GM20431 (cell line): ENCODE measurements around the gene ZNF674.
"Not testable (repeated sequence)": the region's sequence is repeated elsewhere in the genome, so short reads cannot be mapped to it uniquely, and the experiment has no call there.

Experiments
- in situ Hi-C: fragments of 300-500 bp; cut with MseI, MboI; formaldehyde crosslinking; loops from one replicate; pipeline ENCODE4 v1.15.0; 2020; ENCODE audit warnings: low sequenced_read_pairs; ENCODE audit not compliant: unreplicated experiment

Gene ZNF674

GRCh38 chrX:46571423-46572339, 26.5 kb upstream of the ZNF674 start:
- in situ Hi-C loops = no loop called here

GRCh38 chrX:46569621-46570020, 24.4 kb upstream of the ZNF674 start:
- in situ Hi-C loops = no loop called here

DNA sequence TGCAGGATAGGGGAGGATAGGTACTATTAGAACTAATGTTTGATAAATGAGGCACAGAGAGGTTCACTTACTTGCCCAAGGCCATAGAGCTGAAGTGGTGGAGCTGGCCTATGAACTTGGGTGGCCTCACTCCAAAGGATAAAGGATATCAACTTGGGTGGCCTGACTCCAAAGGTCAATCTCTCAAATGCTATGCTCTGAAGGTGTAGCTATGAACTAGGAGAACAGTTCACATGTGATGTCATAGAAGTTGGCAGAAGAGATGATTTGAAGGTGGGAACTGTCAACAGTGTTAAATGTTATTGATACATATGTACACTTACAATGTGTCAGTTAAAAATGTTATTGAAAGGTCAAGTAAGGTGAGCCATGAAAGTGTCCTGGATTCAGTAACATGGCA, 22.2 kb upstream of the ZNF674 start:
- in situ Hi-C loops = no loop called here

GRCh38 chrX:46561824-46562657, 16.8 kb upstream of the ZNF674 start:
- in situ Hi-C loops = no loop called here

DNA sequence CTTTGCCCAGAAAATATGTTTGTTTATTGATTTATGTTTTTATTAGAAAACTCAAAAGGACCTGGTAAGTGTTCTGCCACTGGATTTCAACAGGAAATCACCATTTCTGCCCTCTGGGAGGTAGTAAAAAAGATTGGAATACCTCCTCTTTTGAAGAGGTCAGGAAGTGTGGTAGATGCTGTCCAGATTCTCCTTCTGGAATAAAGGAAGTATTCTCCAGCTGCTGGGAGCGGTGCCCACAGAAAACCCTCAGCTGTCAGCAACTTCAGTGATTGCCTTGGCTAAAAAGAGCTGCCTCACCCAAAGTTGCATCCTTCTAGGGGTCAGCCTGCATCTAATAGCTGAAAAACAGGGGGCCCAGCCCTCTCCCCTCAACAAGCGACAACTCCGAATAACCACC, 13.8 kb upstream of the ZNF674 start:
- in situ Hi-C loops = no loop called here

DNA sequence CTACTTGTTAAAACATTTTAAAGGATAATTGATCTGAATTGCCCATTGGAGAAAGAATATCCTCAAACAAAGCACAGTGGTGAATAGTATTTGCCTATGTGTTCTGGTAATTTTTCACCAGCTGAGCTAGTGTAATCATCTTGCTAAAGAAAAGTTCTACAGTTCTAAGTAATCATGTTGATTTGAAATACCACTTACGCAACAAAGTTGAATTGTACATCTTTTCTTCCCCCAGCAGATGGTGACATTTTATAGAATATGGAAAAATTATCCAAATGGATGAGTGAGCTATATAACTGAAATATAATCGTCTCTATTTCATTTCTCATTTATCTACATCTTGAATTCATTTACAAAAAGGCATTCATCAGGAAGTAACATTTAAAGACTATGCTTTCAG, 9.7 kb upstream of the ZNF674 start:
- in situ Hi-C loops = no loop called here

GRCh38 chrX:46553935-46554334, 8.7 kb upstream of the ZNF674 start:
- in situ Hi-C loops = no loop called here

DNA sequence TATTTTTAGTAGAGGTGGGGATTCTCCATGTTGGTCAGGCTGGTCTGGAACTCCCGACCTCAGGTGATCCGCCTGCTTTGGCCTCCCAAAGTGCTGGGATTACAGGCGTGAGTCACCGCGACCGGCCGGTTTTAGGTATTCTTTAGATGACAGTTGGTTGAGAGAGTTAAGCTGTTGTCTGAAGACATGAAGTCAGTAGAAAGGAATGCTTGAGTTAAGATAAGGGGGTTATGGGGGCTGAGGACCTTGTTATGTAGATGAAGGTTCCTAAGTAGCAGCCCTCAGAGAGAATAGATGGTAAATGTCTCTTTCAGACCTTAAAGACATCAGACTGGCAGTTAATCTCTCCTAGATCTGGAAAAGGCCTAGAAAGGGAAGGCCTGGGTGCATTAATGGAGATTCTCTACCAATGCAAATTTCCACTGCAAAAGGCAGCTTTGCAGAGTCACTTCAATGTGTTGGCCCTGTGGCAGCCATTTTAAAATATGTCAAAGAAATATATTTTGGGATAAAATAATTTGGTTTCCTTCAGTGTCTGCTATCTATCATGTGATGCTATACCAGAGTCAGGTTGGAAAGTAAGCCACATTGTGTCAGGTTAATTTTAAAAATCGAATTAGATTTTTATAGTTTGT, 6.4 kb upstream of the ZNF674 start:
- in situ Hi-C loops = no loop called here

DNA sequence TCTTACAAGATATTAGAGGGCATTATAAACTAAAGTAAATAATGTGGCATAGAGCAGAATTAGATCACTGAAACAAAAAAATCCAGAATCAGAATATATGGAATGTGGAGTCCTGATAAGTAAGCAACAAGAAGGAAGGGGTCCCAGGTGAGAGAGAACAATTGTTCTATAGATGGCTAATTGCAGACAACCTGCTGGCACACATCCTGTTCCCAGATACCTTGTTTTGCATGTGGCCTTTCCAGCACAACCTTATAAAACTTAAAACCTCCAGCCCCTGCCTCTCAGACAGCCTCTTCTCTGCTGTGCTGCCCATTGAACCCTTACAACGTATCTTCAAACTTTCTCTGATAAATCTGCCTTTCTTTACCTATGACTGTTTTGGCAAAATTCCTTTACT, 4.7 kb upstream of the ZNF674 start:
- in situ Hi-C loops = no loop called here

GRCh38 chrX:46547857-46548256, 2.6 kb upstream of the ZNF674 start:
- in situ Hi-C loops = no loop called here

GRCh38 chrX:46544527-46544926, 694 bp downstream of the ZNF674 start:
- in situ Hi-C loops = not testable (repeated sequence)

DNA sequence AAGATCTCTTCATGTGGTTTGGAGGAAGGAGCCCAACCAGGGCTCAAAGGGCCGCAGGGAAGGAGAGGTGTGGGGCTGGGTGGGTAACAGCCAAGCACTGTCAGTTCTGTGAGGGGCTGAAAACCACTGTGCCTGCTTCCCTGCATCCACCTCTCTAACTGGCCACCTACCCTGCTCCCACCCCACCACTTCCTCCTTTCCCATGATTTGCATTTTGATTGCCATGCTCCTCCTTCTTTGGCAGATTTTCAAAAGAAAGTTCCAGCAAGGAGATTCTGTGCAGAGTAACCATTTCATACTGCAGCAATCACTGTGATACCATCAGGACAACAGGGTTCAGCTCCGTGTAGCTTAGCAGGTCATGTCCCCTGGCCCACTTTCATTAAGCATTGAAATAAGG, 1.8 kb downstream of the ZNF674 start:
- in situ Hi-C loops = no loop called here

GRCh38 chrX:46531442-46531841, 13.8 kb downstream of the ZNF674 start:
- in situ Hi-C loops = no loop called here

DNA sequence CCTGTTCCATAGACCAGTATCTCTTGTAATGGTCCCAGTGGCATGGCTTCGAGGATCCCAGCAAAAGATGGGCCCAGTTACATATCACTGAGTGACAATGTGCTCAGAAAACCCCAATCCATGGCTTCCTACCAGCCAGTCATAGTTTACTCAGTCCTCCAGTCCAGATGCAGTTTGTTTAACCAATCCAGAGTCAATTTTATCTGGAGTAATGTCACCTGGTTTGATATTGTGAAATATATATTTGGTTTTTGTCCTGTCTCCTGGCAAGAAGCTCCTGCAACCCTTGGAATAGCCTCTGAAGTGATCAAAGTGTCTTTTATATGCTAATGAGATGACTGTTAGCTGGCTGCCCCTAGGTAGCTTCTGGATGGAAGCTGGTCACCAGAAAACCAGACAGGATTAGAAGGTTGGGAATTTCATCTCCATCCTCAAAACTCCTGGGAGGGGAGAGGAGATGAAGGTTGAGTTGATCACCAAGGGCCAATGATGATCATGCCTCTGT, 14.8 kb downstream of the ZNF674 start:
- in situ Hi-C loops = not testable (repeated sequence)

- in situ Hi-C loops = not testable (repeated sequence)
Measured at GRCh38 chrX:46529740-46530403, 15.3 kb downstream of the ZNF674 start.

- in situ Hi-C loops = not testable (repeated sequence)
Measured at GRCh38 chrX:46528640-46529039, 16.6 kb downstream of the ZNF674 start.

DNA sequence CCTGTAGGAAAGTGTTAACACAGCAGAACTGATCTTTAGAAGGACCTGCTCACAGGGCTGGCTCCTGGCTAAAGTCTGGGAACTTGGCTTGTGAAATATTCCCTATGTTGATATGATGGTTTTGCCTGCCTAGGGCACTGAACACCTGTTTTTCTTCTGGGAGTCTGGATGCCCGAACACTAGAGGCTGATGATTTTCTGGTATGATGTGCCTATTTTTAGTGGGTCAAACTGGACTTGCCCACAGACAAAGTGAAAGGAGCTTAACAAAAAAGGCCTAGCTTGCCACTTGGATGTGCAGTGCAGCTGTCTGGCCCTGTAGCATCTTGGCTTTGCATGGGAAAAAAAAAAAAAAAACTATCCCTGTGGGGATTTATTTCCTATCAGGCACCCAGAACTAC, 39.1 kb downstream of the ZNF674 start:
- in situ Hi-C loops = no loop called here

GRCh38 chrX:46502848-46503247, 42.4 kb downstream of the ZNF674 start:
- in situ Hi-C loops = no loop called here

- in situ Hi-C loops = no loop called here
Measured at GRCh38 chrX:46500054-46500453, 45.2 kb downstream of the ZNF674 start.

- in situ Hi-C loops = no loop called here
Measured at GRCh38 chrX:46488712-46489111, 56.5 kb downstream of the ZNF674 start.
